Psoas muscle (tissue), 8 donors: Measurements from ENCODE around the gene TP53I13. TPM values are rescaled to one million over a fixed set of nuclear protein-coding genes. Genes with fewer than 3 reads are reported as not detected.
"Not testable (repeated sequence)": the region's sequence is repeated elsewhere in the genome, so short reads cannot be mapped to it uniquely, and the experiment has no call there.

Source experiments
- ATAC-seq, 4 donors: fragments of 200-7000 bp; cut with Tn5 transposase; one replicate each; pipeline ENCODE4 v1.9.1; 2020; ENCODE audit warnings: moderate library complexity in 3 of 4, mild to moderate bottlenecking in 2 of 4
- DNase-seq, 2 donors: peaks; one replicate each; pipeline ENCODE4 v3.0.0-alpha.2; 2020
- H3K27ac ChIP-seq: fragments of 200-600 bp; one replicate; pipeline ENCODE4 v1.8.0; 2022
- H3K27me3 ChIP-seq, 3 donors: fragments of 200-600 bp in 1 of 3; one replicate each; pipeline versions ENCODE4 v1.6.1 to v1.8.0; 2013 to 2022; ENCODE audit warnings: low read length in 2 of 3, mild to moderate bottlenecking in 2 of 3, moderate library complexity in 1 of 3; ENCODE audit not compliant: insufficient read depth in 3 of 3
- H3K36me3 ChIP-seq, 2 donors: fragments of 200-600 bp in 1 of 2; one replicate each; pipeline versions ENCODE4 v1.6.1 to v1.8.0; 2013 to 2022; ENCODE audit warnings: low read depth in 1 of 2, mild to moderate bottlenecking in 1 of 2, moderate library complexity in 1 of 2; ENCODE audit not compliant: insufficient read depth in 1 of 2
- H3K4me1 ChIP-seq: fragments of 200-600 bp; one replicate; pipeline ENCODE4 v1.8.0; 2022
- H3K4me3 ChIP-seq: fragments of 200-600 bp; one replicate; pipeline ENCODE4 v1.8.0; 2022; ENCODE audit warnings: mild to moderate bottlenecking
- H3K9me3 ChIP-seq: fragments of 200-600 bp; one replicate; pipeline ENCODE4 v1.8.0; 2022
- CTCF ChIP-seq: fragments of 200-600 bp; IDR thresholded peaks from one replicate; pipeline ENCODE4 v1.8.0; 2022; ENCODE audit warnings: antibody characterized with exemption
- WGBS, 3 donors: extraction: QIAGEN DNeasy Blood & Tissue Kit; methylation state at CpG; one replicate each; pipeline versions ENCODE4 v1.1.6 to v1.1.7; 2013; 5-methylcytosine and 5-hydroxymethylcytosine counted together
- intact Hi-C, 2 donors: fragments of 100-400 bp; cut with DNase I; formaldehyde crosslinking; loops; one replicate each; pipeline versions ENCODE4 v1.11.0 to v1.14.2; 2022
- polyA plus RNA-seq, 3 donors: library from polyadenylated mRNA; stranded (reverse); fragments of 200-250 nt; gene quantifications; one replicate each; pipeline ENCODE4 v1.2.3, GENCODE V29; 2013
- total RNA-seq, 4 donors: library from RNA; stranded (reverse); fragmentation: NEBNext Ultra II Directional in 2 of 4; extraction: Animal tissue kit (Norgen Biotek cat#: 25700) in 2 of 4; gene quantifications; one replicate each; pipeline versions ENCODE4 v1.2.1 to v1.2.4, GENCODE V29; 2021 to 2023
- donor health status: healthy with polysubstance abuse.
- donor health status: DM: no; HTN: no; CAD: no; lungs with moderate emphysema.
- donor health status: Bipolar disorder and iron deficiency.
- donor health status: healthy.
- donor health status: DM: yes; HTN: yes; CAD: no.
- donor health status: DM: no; HTN: no; CAD: no.
- donor health status: DM: no; HTN: no; CAD: no.
- donor health status: DM: yes; HTN: yes; CAD: no.

TP53I13 gene
- total and polyA plus RNA-seq, 7 donors, result 13.3 to 46.1 (median 20.9) TPM

GRCh38 chr17:29557085-29557738 is 11.3 kb upstream of the TP53I13 start:
- intact Hi-C loops, result no loop called here
- Histone ChIP-seq H3K4me3 (no peak overlapping the region), H3K9me3 (no peaks in the 10 kb centered on the region), H3K4me1 (peaks cover 8% of the 10 kb centered on the region), H3K27me3 (no peaks in the 10 kb centered on the region), H3K27ac (no peak overlapping the region), H3K36me3 (no peaks in the 10 kb centered on the region)
- ATAC-seq, result no peak
- TF ChIP-seq CTCF, result no peak
- 95 to 100% (median 98%) methylated on average over 1 of the region's 1 CpG for WGBS, 3 donors
- no peak for DNase-seq

GRCh38 chr17:29557739-29558116 is 10.8 kb upstream of the TP53I13 start:
- no peak for DNase-seq
- TF ChIP-seq CTCF, result no peak
- Histone ChIP-seq H3K4me1 (peaks cover 8% of the 10 kb centered on the region), H3K36me3 (no peaks in the 10 kb centered on the region), H3K27ac (no peak overlapping the region), H3K9me3 (no peaks in the 10 kb centered on the region), H3K4me3 (no peak overlapping the region), H3K27me3 (no peaks in the 10 kb centered on the region)
- intact Hi-C loops, result no loop called here
- no peak for ATAC-seq

GRCh38 chr17:29558139-29558538 is 10.4 kb upstream of the TP53I13 start:
- intact Hi-C loops, H3K27ac ChIP-seq, H3K36me3 ChIP-seq, H3K4me3 ChIP-seq, H3K4me1 ChIP-seq, H3K27me3 ChIP-seq, DNase-seq, ATAC-seq, H3K9me3 ChIP-seq: not testable (repeated sequence)
- 91 to 97% (median 95%) methylated on average over 5 of the region's 5 CpGs for WGBS, 3 donors

GRCh38 chr17:29559640-29560039 is 8.9 kb upstream of the TP53I13 start:
- peaks cover 8% of the 10 kb centered on the region for H3K4me1 ChIP-seq
- no peaks in the 10 kb centered on the region for H3K27me3 ChIP-seq
- no peaks in the 10 kb centered on the region for H3K9me3 ChIP-seq
- no peak overlapping the region for H3K4me3 ChIP-seq
- intact Hi-C loops, result no loop called here
- no peak overlapping the region for H3K27ac ChIP-seq
- no peak for DNase-seq
- no peak for ATAC-seq
- no peaks in the 10 kb centered on the region for H3K36me3 ChIP-seq
- TF ChIP-seq CTCF, result no peak
- WGBS, 3 donors, result 95 to 100% (median 98%) methylated on average over 2 of the region's 2 CpGs

GRCh38 chr17:29560316-29560715 is 8.2 kb upstream of the TP53I13 start:
- 53 to 57% (median 54%) methylated on average over 6 of the region's 6 CpGs for WGBS, 3 donors
- no peak for ATAC-seq
- H3K4me1 ChIP-seq, result peaks cover 8% of the 10 kb centered on the region
- H3K9me3 ChIP-seq, result no peaks in the 10 kb centered on the region
- H3K27ac ChIP-seq, result no peak overlapping the region
- TF ChIP-seq CTCF, result no peak
- no peaks in the 10 kb centered on the region for H3K27me3 ChIP-seq
- DNase-seq, result no peak
- H3K4me3 ChIP-seq, result no peak overlapping the region
- no peaks in the 10 kb centered on the region for H3K36me3 ChIP-seq
- intact Hi-C loops, result no loop called here
